ENCODE measurements around the gene PTPN13. TPM values are rescaled to one million over a fixed set of nuclear protein-coding genes. Genes with fewer than 3 reads are reported as not detected.

The PTPN13 gene
- total RNA-seq, 2 donors from 2014 or later = 18.6 to 36.4 TPM

DNA sequence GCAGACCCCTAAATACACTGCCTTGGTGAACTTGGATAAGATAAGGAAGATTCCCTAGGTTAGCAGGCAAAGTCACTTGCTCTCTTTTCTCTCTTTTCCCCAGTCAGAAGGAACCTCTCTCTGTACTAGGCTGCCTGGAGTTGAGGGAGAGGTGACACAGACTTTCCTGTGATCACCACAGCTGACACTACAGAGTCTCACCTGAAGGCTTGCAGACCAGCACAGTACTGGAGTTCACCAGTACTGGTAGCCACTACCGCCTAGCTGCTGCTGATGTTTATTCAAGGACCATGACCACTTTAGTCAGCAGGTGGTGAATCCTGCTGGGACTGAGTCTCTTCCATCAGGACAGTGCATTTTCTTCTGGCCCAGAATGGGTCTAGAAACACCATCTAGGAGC is 63.3 kb downstream of the PTPN13 start:
- TF ChIP-seq, protein P1, sequence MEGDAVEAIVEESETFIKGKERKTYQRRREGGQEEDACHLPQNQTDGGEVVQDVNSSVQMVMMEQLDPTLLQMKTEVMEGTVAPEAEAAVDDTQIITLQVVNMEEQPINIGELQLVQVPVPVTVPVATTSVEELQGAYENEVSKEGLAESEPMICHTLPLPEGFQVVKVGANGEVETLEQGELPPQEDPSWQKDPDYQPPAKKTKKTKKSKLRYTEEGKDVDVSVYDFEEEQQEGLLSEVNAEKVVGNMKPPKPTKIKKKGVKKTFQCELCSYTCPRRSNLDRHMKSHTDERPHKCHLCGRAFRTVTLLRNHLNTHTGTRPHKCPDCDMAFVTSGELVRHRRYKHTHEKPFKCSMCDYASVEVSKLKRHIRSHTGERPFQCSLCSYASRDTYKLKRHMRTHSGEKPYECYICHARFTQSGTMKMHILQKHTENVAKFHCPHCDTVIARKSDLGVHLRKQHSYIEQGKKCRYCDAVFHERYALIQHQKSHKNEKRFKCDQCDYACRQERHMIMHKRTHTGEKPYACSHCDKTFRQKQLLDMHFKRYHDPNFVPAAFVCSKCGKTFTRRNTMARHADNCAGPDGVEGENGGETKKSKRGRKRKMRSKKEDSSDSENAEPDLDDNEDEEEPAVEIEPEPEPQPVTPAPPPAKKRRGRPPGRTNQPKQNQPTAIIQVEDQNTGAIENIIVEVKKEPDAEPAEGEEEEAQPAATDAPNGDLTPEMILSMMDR (IDR thresholded peaks at IDR 0.05) = no peak
- Histone ChIP-seq H3K9me3 (peaks cover 8% of the 10 kb centered on the region), H3K4me1 (ENCODE audit: control insufficient read depth in 1 of 2, low read depth in 2 of 2) (no peaks in the 10 kb centered on the region), H3K27ac (no peak overlapping the region), H3K36me3 (no peaks in the 10 kb centered on the region), H3K4me3 (no peak overlapping the region), H3K27me3 (replicated peaks; ENCODE audit: insufficient read depth) (no peaks in the 10 kb centered on the region)
- no peak for DNase-seq (ENCODE audit: low spot score)
- no peak for ATAC-seq (ENCODE audit: insufficient number of reproducible peaks, low FRiP score, low read depth)

DNA sequence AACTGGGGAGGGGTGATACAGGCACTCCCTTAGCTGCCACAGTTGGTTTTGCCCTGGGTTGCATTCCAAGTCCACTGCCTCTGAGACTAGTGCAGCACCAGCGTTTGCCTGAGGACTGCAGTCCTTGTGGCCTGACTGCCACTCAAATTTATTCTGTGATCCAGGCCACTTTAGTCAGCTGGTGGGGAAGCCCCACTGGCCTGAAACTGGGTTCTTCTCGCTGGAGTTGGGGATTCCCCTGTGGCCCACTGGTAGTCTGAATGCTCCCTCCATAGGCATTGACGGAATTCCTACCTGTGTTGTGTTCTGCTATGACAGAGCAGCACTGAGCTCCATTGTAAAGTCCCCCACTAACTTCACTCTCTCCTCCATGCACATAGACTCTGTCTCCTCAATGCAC is 63.8 kb downstream of the PTPN13 start:
- H3K9me3 ChIP-seq = peaks cover 3% of the 10 kb centered on the region
- no peaks in the 10 kb centered on the region for H3K27me3 ChIP-seq (replicated peaks; ENCODE audit: insufficient read depth)
- ATAC-seq (ENCODE audit: insufficient number of reproducible peaks, low FRiP score, low read depth) = no peak
- H3K27ac ChIP-seq = no peak overlapping the region
- H3K4me3 ChIP-seq = no peak overlapping the region
- DNase-seq (ENCODE audit: low spot score) = no peak
- H3K4me1 ChIP-seq (ENCODE audit: control insufficient read depth in 1 of 2, low read depth in 2 of 2) = no peaks in the 10 kb centered on the region
- TF ChIP-seq, protein P1 (IDR thresholded peaks at IDR 0.05) = no peak
- H3K36me3 ChIP-seq = no peaks in the 10 kb centered on the region

- Histone ChIP-seq H3K27ac (no peak overlapping the region), H3K4me3 (no peak overlapping the region), H3K9me3 (no peaks in the 10 kb centered on the region), H3K4me1 (ENCODE audit: control insufficient read depth in 1 of 2, low read depth in 2 of 2) (no peaks in the 10 kb centered on the region), H3K27me3 (replicated peaks; ENCODE audit: insufficient read depth) (no peaks in the 10 kb centered on the region), H3K36me3 (no peaks in the 10 kb centered on the region)
- DNase-seq (ENCODE audit: low spot score) (no peak), ATAC-seq (ENCODE audit: insufficient number of reproducible peaks, low FRiP score, low read depth) (no peak)
- TF ChIP-seq, protein P1 (IDR thresholded peaks at IDR 0.05) = no peak
Observed at GRCh38 chr4:86660401-86660800, 66.3 kb downstream of the PTPN13 start.

- Histone ChIP-seq H3K27me3 (replicated peaks; ENCODE audit: insufficient read depth) (no peaks in the 10 kb centered on the region), H3K4me3 (no peak overlapping the region), H3K36me3 (no peaks in the 10 kb centered on the region), H3K9me3 (no peaks in the 10 kb centered on the region), H3K27ac (no peak overlapping the region), H3K4me1 (ENCODE audit: control insufficient read depth in 1 of 2, low read depth in 2 of 2) (no peaks in the 10 kb centered on the region)
- no peak for DNase-seq (ENCODE audit: low spot score)
- TF ChIP-seq, protein P1 (IDR thresholded peaks at IDR 0.05) = no peak
- ATAC-seq (ENCODE audit: insufficient number of reproducible peaks, low FRiP score, low read depth) = no peak
Observed at GRCh38 chr4:86661006-86661405, 66.9 kb downstream of the PTPN13 start.

- TF ChIP-seq, protein P1 (IDR thresholded peaks at IDR 0.05) = no peak
- no peaks in the 10 kb centered on the region for H3K27me3 ChIP-seq (replicated peaks; ENCODE audit: insufficient read depth)
- DNase-seq (ENCODE audit: low spot score) = no peak
- no peak for ATAC-seq (ENCODE audit: insufficient number of reproducible peaks, low FRiP score, low read depth)
- H3K9me3 ChIP-seq = no peaks in the 10 kb centered on the region
- H3K36me3 ChIP-seq = no peaks in the 10 kb centered on the region
- no peak overlapping the region for H3K4me3 ChIP-seq
- H3K4me1 ChIP-seq (ENCODE audit: control insufficient read depth in 1 of 2, low read depth in 2 of 2) = no peaks in the 10 kb centered on the region
- no peak overlapping the region for H3K27ac ChIP-seq
Observed at GRCh38 chr4:86661418-86661817, 67.3 kb downstream of the PTPN13 start.
